ENCODE data around the gene RPL14.
A peak's percentile ranks its signal among the peaks of the same experiment; 100 is the strongest.
"Not testable (repeated sequence)": the region's sequence is repeated elsewhere in the genome, so short reads cannot be mapped to it uniquely, and the experiment has no call there.

The RPL14 gene

GRCh38 chr3:40462838-40463237 is 5.7 kb downstream of the RPL14 start:
- not testable (repeated sequence) for DNase-seq (ENCODE audit: low read depth in 2 of 2)

- DNase-seq (ENCODE audit: low read depth in 2 of 2) = no peak
Observed at GRCh38 chr3:40463579-40463978, 6.4 kb downstream of the RPL14 start.

GRCh38 chr3:40464339-40465110 is 7.4 kb downstream of the RPL14 start:
- no peak for DNase-seq (ENCODE audit: low read depth in 2 of 2)

- DNase-seq (ENCODE audit: low read depth in 2 of 2) = no peak
Observed at GRCh38 chr3:40465111-40465407, 7.9 kb downstream of the RPL14 start.

- DNase-seq (ENCODE audit: low read depth in 2 of 2) = no peak
Observed at GRCh38 chr3:40465456-40465855, 8.3 kb downstream of the RPL14 start.

- DNase-seq (ENCODE audit: low read depth in 2 of 2) = no peak
Observed at GRCh38 chr3:40468018-40468417, 10.9 kb downstream of the RPL14 start.

GRCh38 chr3:40470701-40471100 is 13.6 kb downstream of the RPL14 start:
- no peak for DNase-seq (ENCODE audit: low read depth in 2 of 2)

- peak; percentile 25 to 43 for DNase-seq (ENCODE audit: low read depth in 2 of 2)
Observed at GRCh38 chr3:40476478-40477470, 19.6 kb downstream of the RPL14 start, which contains the start of gene ZNF619. Gene ZNF619 (plus strand): TSS chr3:40477122. CDS start chr3:40477980, 858 bp downstream.

GRCh38 chr3:40477666-40478065 is 20.5 kb downstream of the RPL14 start:
- DNase-seq (ENCODE audit: low read depth in 2 of 2) = no peak

GRCh38 chr3:40487172-40487571 is 30.0 kb downstream of the RPL14 start:
- no peak for DNase-seq (ENCODE audit: low read depth in 2 of 2)

- DNase-seq (ENCODE audit: low read depth in 2 of 2) = no peak
Observed at GRCh38 chr3:40490916-40491315, 33.8 kb downstream of the RPL14 start.

GRCh38 chr3:40494698-40495097 is 37.6 kb downstream of the RPL14 start:
- DNase-seq (ENCODE audit: low read depth in 2 of 2) = no peak

GRCh38 chr3:40497288-40497687 is 40.1 kb downstream of the RPL14 start:
- DNase-seq (ENCODE audit: low read depth in 2 of 2) = no peak

- no peak for DNase-seq (ENCODE audit: low read depth in 2 of 2)
Observed at GRCh38 chr3:40499952-40500351, 42.8 kb downstream of the RPL14 start.

GRCh38 chr3:40502034-40502433 is 44.9 kb downstream of the RPL14 start:
- DNase-seq (ENCODE audit: low read depth in 2 of 2) = no peak

- no peak for DNase-seq (ENCODE audit: low read depth in 2 of 2)
Observed at GRCh38 chr3:40504636-40505430, 47.7 kb downstream of the RPL14 start.

- peak; percentile 33 to 40 for DNase-seq (ENCODE audit: low read depth in 2 of 2)
Observed at GRCh38 chr3:40505599-40506462, 48.7 kb downstream of the RPL14 start, which contains the start of gene ZNF620. Gene ZNF620 (plus strand): TSS chr3:40506039. CDS start chr3:40506353, 314 bp downstream.

- no peak for DNase-seq (ENCODE audit: low read depth in 2 of 2)
Observed at GRCh38 chr3:40511031-40511718, 54.0 kb downstream of the RPL14 start.

GRCh38 chr3:40516201-40516600 is 59.1 kb downstream of the RPL14 start:
- no peak for DNase-seq (ENCODE audit: low read depth in 2 of 2)

- DNase-seq (ENCODE audit: low read depth in 2 of 2) = no peak
Observed at GRCh38 chr3:40518067-40518466, 60.9 kb downstream of the RPL14 start.
